HG02642 (cell line): ENCODE measurements around the gene OGDHL.
"Not testable (repeated sequence)": the region's sequence is repeated elsewhere in the genome, so short reads cannot be mapped to it uniquely, and the experiment has no call there.

Source experiments
- ATAC-seq: cut with Tn5 transposase; IDR thresholded peaks from one replicate; pipeline ENCODE4 v1.9.1; 2021; ENCODE audit warnings: mild to moderate bottlenecking; ENCODE audit not compliant: unreplicated experiment, poor library complexity

The OGDHL gene

GRCh38 chr10:49761789-49762565 is at the start of gene OGDHL:
Gene OGDHL, minus strand, starts transcription at chr10:49762323. Its CDS starts 3,731 bp downstream, at chr10:49758592.
- ATAC-seq: peak; percentile 77

GRCh38 chr10:49803988-49804387 is 41.9 kb upstream of the OGDHL start:
- ATAC-seq: no peak

- ATAC-seq: no peak
Observed at GRCh38 chr10:49798275-49798674, 36.2 kb upstream of the OGDHL start.

GRCh38 chr10:49791100-49791499 is 29.0 kb upstream of the OGDHL start:
- no peak for ATAC-seq

- no peak for ATAC-seq
Observed at GRCh38 chr10:49784681-49785080, 22.6 kb upstream of the OGDHL start.

- ATAC-seq: no peak
Observed at GRCh38 chr10:49783645-49784044, 21.5 kb upstream of the OGDHL start.

GRCh38 chr10:49781247-49781646 is 19.1 kb upstream of the OGDHL start:
- ATAC-seq: no peak

GRCh38 chr10:49778197-49778596 is 16.1 kb upstream of the OGDHL start:
- ATAC-seq: no peak

- ATAC-seq: no peak
Observed at GRCh38 chr10:49776851-49777250, 14.7 kb upstream of the OGDHL start.

GRCh38 chr10:49775014-49775413 is 12.9 kb upstream of the OGDHL start:
- no peak for ATAC-seq

GRCh38 chr10:49772944-49773343 is 10.8 kb upstream of the OGDHL start:
- ATAC-seq: not testable (repeated sequence)

GRCh38 chr10:49771046-49771445 is 8.9 kb upstream of the OGDHL start:
- not testable (repeated sequence) for ATAC-seq

- no peak for ATAC-seq
Observed at GRCh38 chr10:49769692-49770091, 7.6 kb upstream of the OGDHL start.

- ATAC-seq: no peak
Observed at GRCh38 chr10:49768731-49769130, 6.6 kb upstream of the OGDHL start.

- no peak for ATAC-seq
Observed at GRCh38 chr10:49768329-49768728, 6.2 kb upstream of the OGDHL start.

- no peak for ATAC-seq
Observed at GRCh38 chr10:49767752-49768151, 5.6 kb upstream of the OGDHL start.

- ATAC-seq: no peak
Observed at GRCh38 chr10:49766484-49766883, 4.4 kb upstream of the OGDHL start.

- ATAC-seq: no peak
Observed at GRCh38 chr10:49762566-49762877, 399 bp upstream of the OGDHL start.

- ATAC-seq: no peak
Observed at GRCh38 chr10:49761201-49761788, 828 bp downstream of the OGDHL start.

- ATAC-seq: no peak
Observed at GRCh38 chr10:49760789-49761188, 1.3 kb downstream of the OGDHL start.

GRCh38 chr10:49759787-49760551 is 2.2 kb downstream of the OGDHL start:
- no peak for ATAC-seq
